Stomach (tissue), 9 donors: ENCODE data around the gene LTBP3. TPM values are rescaled to one million over a fixed set of nuclear protein-coding genes. Genes with fewer than 3 reads are reported as not detected.
A peak's percentile ranks its signal among the peaks of the same experiment; 100 is the strongest.

ENCODE experiments used
- DNase-seq, 2 donors: peaks; one replicate each; pipeline versions ENCODE4 v3.0.0 to v3.0.0-alpha.2; 2013 to 2019
- H3K27ac ChIP-seq, 5 donors: fragments of 200-600 bp in 4 of 5; sonication (generic) in 4 of 5; one replicate each; pipeline ENCODE4 v1.5.1; 2013 to 2019; ENCODE audit warnings: mild to moderate bottlenecking in 1 of 5, moderate library complexity in 1 of 5
- H3K27me3 ChIP-seq, 3 donors: fragments of 200-600 bp; sonication (generic); one replicate each; pipeline ENCODE4 v1.5.1; 2017 to 2019; ENCODE audit warnings: mixed run types in 1 of 3
- H3K36me3 ChIP-seq, 4 donors: fragments of 200-600 bp; sonication (generic); 1 replicate in 3 of 4; 2 replicates in 1 of 4; pipeline ENCODE4 v1.5.1; 2016 to 2019
- H3K4me1 ChIP-seq, 4 donors: fragments of 200-600 bp; sonication (generic); one replicate each; pipeline ENCODE4 v1.5.1; 2016 to 2019
- H3K4me3 ChIP-seq, 4 donors: fragments of 200-600 bp; sonication (generic) in 3 of 4; one replicate each; pipeline ENCODE4 v1.5.1; 2016 to 2019; ENCODE audit warnings: mild to moderate bottlenecking in 1 of 4
- H3K9me3 ChIP-seq, 4 donors: fragments of 200-600 bp; sonication (generic); one replicate each; pipeline ENCODE4 v1.5.1; 2016 to 2019
- CTCF ChIP-seq, 7 experiments: fragments of 450-650 bp in 4 of 7; fragments of 200-600 bp in 3 of 7; sonication (generic) in 3 of 7; IDR thresholded peaks; one replicate each; pipeline ENCODE4 v1.5.1; 2016 to 2019; ENCODE audit warnings: antibody characterized with exemption in 7 of 7, control low read depth in 2 of 7, mild to moderate bottlenecking in 1 of 7
- EP300 ChIP-seq: sonication (generic); formaldehyde crosslinking; IDR thresholded peaks from one replicate; pipeline ENCODE4 v1.6.1; 2017; ENCODE audit warnings: antibody characterized with exemption
- POLR2A ChIP-seq, 4 donors: fragments of 450-650 bp; IDR thresholded peaks; one replicate each; pipeline ENCODE4 v1.6.1; 2016; ENCODE audit warnings: antibody characterized with exemption in 4 of 4, control low read depth in 2 of 4, mild to moderate bottlenecking in 1 of 4, moderate library complexity in 1 of 4
- POLR2AphosphoS5 ChIP-seq, 3 donors: sonication (generic); formaldehyde crosslinking; IDR thresholded peaks; one replicate each; pipeline ENCODE4 v1.6.1; 2016; ENCODE audit warnings: antibody characterized with exemption in 3 of 3
- WGBS, 5 donors: extraction: QIAGEN DNeasy Blood & Tissue Kit in 3 of 5; methylation state at CpG; one replicate each; pipeline versions ENCODE4 v1.1.5 to v1.1.7; 2013 to 2018; 5-methylcytosine and 5-hydroxymethylcytosine counted together
- intact Hi-C: fragments of 100-400 bp; cut with DNase I; formaldehyde crosslinking; loops from one replicate; pipeline ENCODE4 v1.15.1; 2023; ENCODE audit warnings: low total_unique reads
- polyA plus RNA-seq, 3 donors: library from polyadenylated mRNA; stranded (reverse); fragments of 200-250 nt; gene quantifications; one replicate each; pipeline ENCODE4 v1.2.3, GENCODE V29; 2013
- total RNA-seq, 5 donors: library from RNA; depleted of rRNA; stranded (reverse); fragments of >200 nt; gene quantifications; one replicate each; pipeline versions ENCODE4 v1.1.0 to v1.2.3, GENCODE V29; 2014 to 2016
- donor health status: healthy with polysubstance abuse.
- donor health status: Bipolar disorder and iron deficiency.
- donor health status: healthy.

LTBP3 gene
- total and polyA plus RNA-seq, 8 donors, result 26.9 to 452 (median 79.3) TPM

- intact Hi-C loops, result no loop called here
- TF ChIP-seq POLR2AphosphoS5 (IDR thresholded peaks at IDR 0.05) (peak in 1 of 3 donors; percentile 30), CTCF (IDR thresholded peaks at IDR 0.05) (peak in 2 of 7 experiments; percentile 14 to 40), POLR2A (IDR thresholded peaks at IDR 0.05) (no peak), EP300 (no peak)
- peak overlapping the region; percentile 22 to 33 (median 28) for H3K4me3 ChIP-seq
- H3K4me1 ChIP-seq, result peaks cover 25 to 83% (median 70%) of the 10 kb centered on the region in 4 donors
- peak overlapping the region; percentile 59 to 82 (median 69) for H3K27ac ChIP-seq
- H3K9me3 ChIP-seq, result no peaks in the 10 kb centered on the region
- peak; percentile 52 to 80 for DNase-seq
- no peaks in the 10 kb centered on the region for H3K27me3 ChIP-seq
- WGBS, 5 donors, result 22 to 65% (median 29%) methylated on average over 44 to 106 of the region's 106 CpGs
- peaks cover 8 to 52% (median 50%) of the 10 kb centered on the region in 4 donors for H3K36me3 ChIP-seq
Measured at GRCh38 chr11:65591939-65592857, 34.0 kb upstream of the LTBP3 start.

GRCh38 chr11:65590240-65590738 is 32.1 kb upstream of the LTBP3 start:
- intact Hi-C loops, result no loop called here
- Histone ChIP-seq H3K27me3 (no peaks in the 10 kb centered on the region), H3K36me3 (peaks cover 12 to 67% (median 57%) of the 10 kb centered on the region in 4 donors), H3K9me3 (no peaks in the 10 kb centered on the region), H3K4me1 (peaks cover 28 to 94% (median 80%) of the 10 kb centered on the region in 4 donors), H3K4me3 (no peak overlapping the region), H3K27ac (peak overlapping the region in 2 of 5 donors; percentile 18 to 27)
- 51 to 73% (median 70%) methylated on average over 4 to 8 of the region's 8 CpGs for WGBS, 5 donors
- DNase-seq, result peak in 1 of 2 donors; percentile 79
- TF ChIP-seq CTCF (IDR thresholded peaks at IDR 0.05) (no peak), POLR2A (IDR thresholded peaks at IDR 0.05) (no peak), POLR2AphosphoS5 (IDR thresholded peaks at IDR 0.05) (no peak), EP300 (no peak)

GRCh38 chr11:65589444-65590239 is 31.5 kb upstream of the LTBP3 start:
- no peaks in the 10 kb centered on the region for H3K9me3 ChIP-seq
- H3K27ac ChIP-seq, result peak overlapping the region in 3 of 5 donors; percentile 27 to 81 (median 34)
- peaks cover 35 to 94% (median 77%) of the 10 kb centered on the region in 4 donors for H3K4me1 ChIP-seq
- intact Hi-C loops, result no loop called here
- WGBS, 5 donors, result 53 to 78% (median 71%) methylated on average over 7 to 9 of the region's 9 CpGs
- no peak for TF ChIP-seq EP300
- TF ChIP-seq POLR2AphosphoS5 (IDR thresholded peaks at IDR 0.05), result no peak
- TF ChIP-seq POLR2A (IDR thresholded peaks at IDR 0.05), result no peak
- H3K36me3 ChIP-seq, result peaks cover 14 to 73% (median 62%) of the 10 kb centered on the region in 4 donors
- H3K27me3 ChIP-seq, result no peaks in the 10 kb centered on the region
- no peak for DNase-seq
- no peak overlapping the region for H3K4me3 ChIP-seq

GRCh38 chr11:65588199-65589054 is 30.3 kb upstream of the LTBP3 start:
- H3K36me3 ChIP-seq, result peaks cover 18 to 83% (median 72%) of the 10 kb centered on the region in 4 donors
- peaks cover 34 to 96% (median 72%) of the 10 kb centered on the region in 4 donors for H3K4me1 ChIP-seq
- intact Hi-C loops, result no loop called here
- no peaks in the 10 kb centered on the region for H3K27me3 ChIP-seq
- H3K4me3 ChIP-seq, result no peak overlapping the region
- WGBS, 5 donors, result 11 to 48% (median 46%) methylated on average over 11 to 13 of the region's 13 CpGs
- H3K9me3 ChIP-seq, result no peaks in the 10 kb centered on the region
- peak in 1 of 3 donors; percentile 17 for TF ChIP-seq POLR2AphosphoS5 (IDR thresholded peaks at IDR 0.05)
- TF ChIP-seq POLR2A (IDR thresholded peaks at IDR 0.05), result no peak
- no peak for TF ChIP-seq EP300
- peak in 5 of 7 experiments; percentile 36 to 75 (median 72) for TF ChIP-seq CTCF (IDR thresholded peaks at IDR 0.05)
- H3K27ac ChIP-seq, result peak overlapping the region; percentile 8 to 81 (median 71)
- DNase-seq, result peak; percentile 80 to 82
